Stimulated activated CD8-positive, alpha-beta memory T cell treated with anti-CD3 and anti-CD28 coated beads, Interleukin-12 subunit alpha, Interleukin-12 subunit beta, amount 100 ng/mL, for 24 hours (primary cell): ENCODE measurements around the gene NUP214.
"Not testable (repeated sequence)": the region's sequence is repeated elsewhere in the genome, so short reads cannot be mapped to it uniquely, and the experiment has no call there.

Experiments
- DNase-seq: peaks from one replicate; pipeline ENCODE4 v3.0.0-alpha.2; 2020; ENCODE audit errors: extremely low read depth

NUP214 gene

GRCh38 chr9:131160416-131161112, 35.2 kb downstream of the NUP214 start:
- no peak for DNase-seq

DNA sequence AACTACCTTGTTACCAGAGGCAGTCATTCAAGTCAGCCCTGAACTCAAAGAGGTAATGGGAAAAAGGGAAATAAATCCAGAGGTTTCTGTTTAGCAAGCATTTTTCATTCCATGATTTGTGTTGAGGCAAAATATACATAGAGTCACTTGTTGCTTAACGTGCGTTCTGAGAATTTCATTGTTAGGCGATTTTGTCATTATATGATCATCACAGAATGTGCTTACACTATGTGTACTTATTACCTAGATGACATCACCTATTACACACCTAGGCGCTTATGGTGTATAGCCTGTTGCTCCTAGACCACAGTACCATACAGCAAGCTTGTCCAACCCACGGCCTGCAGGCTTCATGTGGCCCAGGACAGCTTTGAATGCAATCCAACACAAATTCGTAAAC, 36.2 kb downstream of the NUP214 start:
- DNase-seq, result no peak

- no peak for DNase-seq
Measured at GRCh38 chr9:131162886-131163285, 37.5 kb downstream of the NUP214 start.

DNA sequence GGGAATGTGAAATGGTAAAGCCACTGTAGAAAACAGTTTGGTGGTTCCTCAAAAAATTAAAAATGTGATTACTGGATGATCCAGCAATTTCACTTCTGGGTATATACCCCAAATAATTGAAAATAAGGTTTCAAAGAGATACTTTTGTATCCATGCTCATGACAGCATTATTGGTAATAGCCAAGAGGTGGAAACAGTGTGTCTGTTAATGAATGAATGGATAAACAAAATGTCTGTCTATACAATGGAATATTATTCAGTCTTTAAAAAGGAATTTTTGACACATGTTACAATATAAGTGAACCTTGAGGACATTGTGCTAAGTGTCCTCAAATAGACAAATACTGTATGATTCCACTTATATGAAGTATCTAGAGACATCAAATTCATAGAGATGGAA, 40.1 kb downstream of the NUP214 start:
- DNase-seq, result no peak

DNA sequence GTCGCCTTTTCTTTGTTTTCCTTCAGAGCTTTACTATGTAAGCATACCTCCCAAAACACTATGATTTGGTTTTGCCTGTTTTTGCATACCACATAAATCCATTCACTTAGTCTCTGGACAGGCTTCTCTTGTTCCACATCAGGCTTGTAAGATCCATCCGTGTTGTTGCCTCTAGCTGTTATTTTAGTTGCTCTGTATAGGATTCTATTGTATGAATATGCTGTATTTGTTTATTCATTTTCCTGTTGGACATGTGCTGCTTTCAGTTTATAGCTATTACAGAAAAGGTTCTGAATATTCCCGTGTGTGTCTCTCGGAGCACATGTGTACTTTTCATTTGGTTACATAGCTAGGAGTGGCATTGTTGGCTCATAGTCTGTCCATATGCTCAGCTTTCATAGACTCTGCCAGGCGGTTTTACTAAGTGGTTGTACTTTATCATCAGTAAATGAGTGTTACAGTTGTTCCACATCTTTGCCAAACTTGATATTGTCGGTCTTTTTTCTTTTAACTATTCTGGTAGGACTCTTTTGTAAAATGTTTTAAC, 41.8 kb downstream of the NUP214 start:
- DNase-seq, result no peak

GRCh38 chr9:131167936-131168335, 42.5 kb downstream of the NUP214 start:
- no peak for DNase-seq

- DNase-seq, result no peak
Measured at GRCh38 chr9:131169563-131170240, 44.3 kb downstream of the NUP214 start.

GRCh38 chr9:131173995-131174394, 48.6 kb downstream of the NUP214 start:
- no peak for DNase-seq

GRCh38 chr9:131174681-131175239, 49.4 kb downstream of the NUP214 start:
- DNase-seq, result no peak

- no peak for DNase-seq
Measured at GRCh38 chr9:131177898-131178297, 52.5 kb downstream of the NUP214 start.

GRCh38 chr9:131178382-131178781, 53.0 kb downstream of the NUP214 start:
- DNase-seq, result peak; percentile 23

GRCh38 chr9:131178926-131179325, 53.5 kb downstream of the NUP214 start:
- DNase-seq, result no peak

GRCh38 chr9:131179561-131180219, 54.3 kb downstream of the NUP214 start:
- no peak for DNase-seq

DNA sequence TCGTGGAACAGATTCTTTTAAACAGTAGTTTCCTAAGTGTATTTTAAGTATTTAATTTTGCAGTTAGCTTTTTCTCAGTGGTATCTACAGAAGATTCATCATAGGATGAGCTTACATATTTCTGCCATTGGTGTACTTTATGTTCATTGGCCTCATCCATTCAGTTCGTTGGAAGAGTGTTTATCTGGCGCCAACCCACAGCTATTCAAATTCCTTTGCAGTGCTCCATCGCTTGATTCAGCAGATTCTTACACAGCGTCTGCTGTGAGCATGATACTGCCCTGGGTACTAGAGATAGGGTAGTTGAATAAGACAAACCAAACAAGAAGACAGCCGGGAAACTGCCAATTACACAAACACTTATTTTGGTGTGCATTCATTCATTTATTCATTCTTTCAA, 55.1 kb downstream of the NUP214 start:
- no peak for DNase-seq

- DNase-seq, result no peak
Measured at GRCh38 chr9:131181091-131181681, 55.8 kb downstream of the NUP214 start.

DNA sequence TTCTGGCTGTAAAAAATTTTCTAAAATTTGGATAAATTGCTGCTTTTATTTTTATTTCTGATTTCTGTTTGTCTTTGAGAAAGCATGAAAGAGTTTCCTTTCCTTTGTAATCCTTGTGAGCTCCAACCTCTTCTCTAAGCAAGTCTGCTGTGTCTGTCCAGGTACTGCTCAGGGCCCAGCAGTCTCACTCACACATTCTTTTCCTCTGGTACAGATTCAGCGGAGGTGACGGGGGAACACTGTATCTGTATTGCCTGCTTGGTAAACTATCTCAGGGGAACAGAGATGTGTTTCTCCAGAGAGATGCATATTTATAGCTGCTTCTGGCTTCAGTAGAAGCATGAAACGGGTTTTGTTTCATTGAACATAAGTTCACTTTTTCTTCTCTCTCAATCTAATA, 60.5 kb downstream of the NUP214 start:
- DNase-seq, result no peak

DNA sequence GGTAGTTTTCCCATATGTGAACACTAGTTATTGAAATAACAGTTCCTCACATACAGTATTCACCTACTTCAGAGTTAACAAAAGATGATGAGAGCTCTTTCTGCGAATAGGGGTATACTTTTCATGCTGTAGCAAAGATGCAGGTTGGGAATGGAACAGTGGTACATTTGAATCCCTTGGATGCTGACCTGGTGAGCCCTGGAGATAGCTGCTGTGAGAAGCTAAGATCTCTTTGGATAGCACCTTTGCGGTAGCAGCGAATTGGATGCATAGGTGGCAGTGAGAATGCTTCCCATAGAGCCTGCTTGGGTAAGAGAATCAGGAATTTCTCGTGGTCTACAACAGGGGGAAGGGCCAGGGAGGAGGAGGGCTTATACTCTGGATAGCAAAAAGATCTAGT, 61.2 kb downstream of the NUP214 start:
- DNase-seq, result no peak

- DNase-seq, result no peak
Measured at GRCh38 chr9:131187957-131188356, 62.6 kb downstream of the NUP214 start.

DNA sequence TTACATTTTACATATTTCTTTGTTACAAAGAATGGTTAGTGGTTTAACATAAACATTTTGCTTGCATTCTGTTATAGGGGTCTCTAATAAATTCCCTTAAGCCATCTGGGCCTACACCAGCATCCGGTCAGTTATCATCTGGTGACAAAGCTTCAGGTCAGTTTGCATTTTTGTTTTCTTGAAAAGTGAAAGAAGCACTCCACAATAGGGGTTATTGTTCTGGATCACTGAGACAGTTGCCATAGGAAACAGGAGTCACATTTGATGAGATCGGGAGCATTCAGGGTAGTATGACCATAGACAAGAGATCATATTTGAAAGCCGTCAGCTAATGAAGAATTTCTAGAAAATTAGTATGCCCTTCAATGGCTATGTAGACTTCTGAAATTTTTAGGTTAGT, 63.6 kb downstream of the NUP214 start:
- DNase-seq, result no peak

GRCh38 chr9:131190191-131190590, 64.8 kb downstream of the NUP214 start:
- no peak for DNase-seq

GRCh38 chr9:131191032-131191431, 65.6 kb downstream of the NUP214 start:
- DNase-seq, result not testable (repeated sequence)

DNA sequence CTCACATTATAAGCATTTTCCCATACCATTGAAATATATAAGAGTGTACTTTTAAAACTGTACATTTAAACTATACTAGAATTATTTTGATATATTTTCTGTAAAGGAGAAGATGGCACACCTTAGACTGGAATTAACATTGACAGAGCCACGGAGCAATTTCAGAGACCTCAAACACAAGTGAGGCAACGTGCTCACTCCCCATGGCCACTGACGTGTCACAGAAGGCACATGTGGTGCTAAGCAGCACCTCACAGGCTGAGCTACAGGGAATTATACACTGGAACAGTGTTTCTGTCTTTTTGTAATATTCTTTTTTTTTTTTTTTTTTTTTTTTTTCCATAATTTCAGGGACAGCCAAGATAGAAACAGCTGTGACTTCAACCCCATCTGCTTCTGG, 66.5 kb downstream of the NUP214 start:
- DNase-seq, result no peak
